ENCODE data around the gene PMEPA1.

Gene PMEPA1

GRCh38 chr20:57686931-57687652 lies 22.7 kb downstream of the PMEPA1 start:
- CTCF ChIA-PET: interaction anchor here (0.5 to 1.9 kb wide), 2 partner anchors 64 to 128 kb away, joined by 3 to 6 read pairs; no protein-coding TSS in a partner anchor
- POLR2A ChIA-PET (ENCODE audit: low non-redundant PET): no interaction called here
- peak; percentile 95 for DNase-seq (ENCODE audit: low spot score)
- no peak for TF ChIP-seq CTCF (conservative IDR thresholded peaks at IDR 0.05; ENCODE audit: low read depth)
- peak overlapping the region; percentile 96 for H3K27ac ChIP-seq

GRCh38 chr20:57685146-57685758 lies 24.6 kb downstream of the PMEPA1 start:
- peak overlapping the region; percentile 96 for H3K27ac ChIP-seq
- TF ChIP-seq CTCF (conservative IDR thresholded peaks at IDR 0.05; ENCODE audit: low read depth): no peak
- CTCF ChIA-PET: interaction anchor here (0.9 kb wide), 1 partner anchor 186 kb away, joined by 3 read pairs; no protein-coding TSS in a partner anchor
- no peak for DNase-seq (ENCODE audit: low spot score)
- POLR2A ChIA-PET (ENCODE audit: low non-redundant PET): no interaction called here

GRCh38 chr20:57684808-57685140 lies 25.0 kb downstream of the PMEPA1 start:
- no peak for TF ChIP-seq CTCF (conservative IDR thresholded peaks at IDR 0.05; ENCODE audit: low read depth)
- POLR2A ChIA-PET (ENCODE audit: low non-redundant PET): no interaction called here
- no peak for DNase-seq (ENCODE audit: low spot score)
- CTCF ChIA-PET: no interaction called here
- H3K27ac ChIP-seq: peak overlapping the region; percentile 96

GRCh38 chr20:57683881-57684807 lies 25.7 kb downstream of the PMEPA1 start:
- no peak for DNase-seq (ENCODE audit: low spot score)
- POLR2A ChIA-PET (ENCODE audit: low non-redundant PET): no interaction called here
- TF ChIP-seq CTCF (conservative IDR thresholded peaks at IDR 0.05; ENCODE audit: low read depth): no peak
- CTCF ChIA-PET: interaction anchor here (0.9 to 2.1 kb wide), 2 partner anchors 9 to 555 kb away, joined by 3 to 9 read pairs; no protein-coding TSS in a partner anchor
- H3K27ac ChIP-seq: peak overlapping the region; percentile 41

- ChIA-PET CTCF (interaction anchor here (0.9 to 2.1 kb wide), 2 partner anchors 10 to 556 kb away, joined by 3 to 9 read pairs; no protein-coding TSS in a partner anchor), POLR2A (ENCODE audit: low non-redundant PET) (no interaction called here)
- TF ChIP-seq CTCF (conservative IDR thresholded peaks at IDR 0.05; ENCODE audit: low read depth): no peak
- peak overlapping the region; percentile 41 for H3K27ac ChIP-seq
- DNase-seq (ENCODE audit: low spot score): no peak
Observed at GRCh38 chr20:57683287-57683686, 26.5 kb downstream of the PMEPA1 start.

Data from RWPE1 (cell line).